ENCODE results near the gene BMP3.
A peak's percentile ranks its signal among the peaks of the same experiment; 100 is the strongest.
"Not testable (repeated sequence)": the region's sequence is repeated elsewhere in the genome, so short reads cannot be mapped to it uniquely, and the experiment has no call there.

The BMP3 gene

GRCh38 chr4:81030061-81030980, at the start of gene BMP3:
Gene BMP3, plus strand, starts transcription at chr4:81030708. Its CDS starts 577 bp downstream, at chr4:81031285.
- DNase-seq: no peak

DNA sequence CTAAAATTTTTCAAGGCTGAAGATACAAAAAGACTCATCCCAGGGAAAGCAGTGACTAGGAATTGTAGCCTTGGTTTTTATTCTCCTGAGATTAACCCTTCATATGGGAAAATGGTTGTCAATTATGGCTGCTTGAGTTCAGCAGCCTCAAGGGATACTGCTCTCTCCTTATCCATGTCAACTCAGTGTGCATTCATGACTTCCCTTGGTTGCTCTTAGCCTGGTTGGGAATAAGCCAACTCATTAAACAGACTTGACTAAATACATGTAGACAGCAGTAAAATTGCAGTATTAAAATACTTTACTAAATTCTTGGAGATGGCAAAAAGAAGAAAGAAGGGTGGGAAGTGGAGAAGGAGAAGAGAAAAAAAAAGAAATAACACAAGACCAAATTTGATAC, 44.5 kb upstream of the BMP3 start:
- no peak for DNase-seq

GRCh38 chr4:80989921-80990544, 40.5 kb upstream of the BMP3 start:
- DNase-seq: no peak

DNA sequence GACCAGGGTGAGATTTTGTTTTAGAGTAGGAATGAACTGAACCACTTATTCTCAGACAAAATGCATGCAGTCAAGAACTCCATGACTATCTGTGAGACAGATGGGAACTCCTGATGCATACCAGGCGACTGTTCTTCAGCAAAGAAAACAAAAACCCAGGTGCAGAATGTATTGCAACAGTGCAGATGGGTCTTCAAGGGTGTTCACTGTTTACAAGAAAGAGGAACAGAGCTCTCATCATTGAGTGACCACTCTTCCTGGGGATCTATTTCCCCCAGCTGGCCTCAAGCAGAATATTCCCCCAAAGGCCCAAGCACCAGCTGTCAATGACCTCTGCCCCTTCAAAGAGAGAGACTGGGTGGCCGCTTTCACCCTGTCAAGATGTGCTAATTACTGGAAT, 39.7 kb upstream of the BMP3 start:
- DNase-seq: no peak

- DNase-seq: no peak
Observed at GRCh38 chr4:80999943-81000342, 30.6 kb upstream of the BMP3 start.

DNA sequence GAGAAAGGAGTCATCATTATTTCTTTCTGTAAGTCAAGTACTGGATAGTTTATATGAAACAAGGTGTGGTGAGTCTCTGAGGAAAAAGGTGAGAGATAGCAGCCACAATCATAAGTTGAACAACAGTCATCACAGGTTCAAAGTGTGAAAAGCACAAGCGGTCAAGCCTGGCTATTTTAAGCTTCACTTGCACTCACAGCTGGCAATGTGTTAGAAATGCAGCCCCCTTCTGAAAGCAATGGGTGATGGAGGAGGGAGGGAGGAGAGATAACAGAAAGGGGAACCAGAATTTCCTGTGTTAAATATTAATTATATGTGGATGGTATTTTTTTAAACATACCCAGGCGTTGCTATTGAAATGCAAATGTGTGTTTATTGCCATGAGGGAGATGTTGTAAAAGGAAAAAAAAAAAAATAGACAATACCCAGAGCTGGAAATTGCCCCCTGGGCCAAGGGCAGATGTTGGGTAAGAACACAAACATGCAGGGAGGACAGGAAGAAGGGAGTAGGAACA, 26.9 kb upstream of the BMP3 start:
- DNase-seq: no peak

- DNase-seq: no peak
Observed at GRCh38 chr4:81007417-81007816, 23.1 kb upstream of the BMP3 start.

GRCh38 chr4:81016566-81016965, 13.9 kb upstream of the BMP3 start:
- DNase-seq: not testable (repeated sequence)

GRCh38 chr4:81019006-81019405, 11.5 kb upstream of the BMP3 start:
- no peak for DNase-seq

DNA sequence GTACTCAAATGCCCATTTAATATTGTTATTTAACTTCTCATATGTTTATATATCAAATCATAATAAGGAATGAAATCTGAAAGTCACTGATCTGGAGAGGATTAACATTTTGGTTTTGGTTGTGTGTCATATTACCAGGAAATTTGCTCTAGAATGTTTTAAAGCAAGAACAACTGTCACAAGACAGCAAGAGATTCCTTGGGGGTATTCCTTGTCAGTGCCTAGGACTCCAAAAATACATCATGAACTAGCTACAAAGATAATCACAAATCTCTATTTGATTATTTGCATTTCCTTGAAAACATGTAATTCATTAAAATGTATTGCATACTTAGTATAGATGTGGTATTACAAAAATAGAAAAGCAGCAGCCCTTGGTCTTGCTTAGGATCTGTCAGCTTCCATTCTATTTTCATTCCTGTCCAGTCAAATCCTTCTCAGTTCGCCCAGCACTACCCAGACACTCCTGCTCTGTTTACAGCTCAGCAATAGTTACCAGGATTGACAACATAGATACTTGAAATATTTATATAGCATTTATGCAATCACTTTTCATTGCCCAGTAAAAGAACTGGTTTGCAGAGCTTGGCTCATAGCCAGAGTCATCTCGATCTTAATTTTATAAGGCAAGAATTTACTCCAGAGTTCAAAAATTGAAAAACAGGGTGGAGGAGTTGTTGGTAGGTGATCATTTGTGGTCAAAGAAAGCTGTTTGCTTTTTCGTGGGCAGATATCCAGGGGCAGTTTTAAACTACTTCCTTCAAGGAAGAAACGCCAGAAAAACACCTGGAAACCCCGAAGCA, 9.2 kb upstream of the BMP3 start:
- DNase-seq: no peak

GRCh38 chr4:81021981-81022380, 8.5 kb upstream of the BMP3 start:
- no peak for DNase-seq

DNA sequence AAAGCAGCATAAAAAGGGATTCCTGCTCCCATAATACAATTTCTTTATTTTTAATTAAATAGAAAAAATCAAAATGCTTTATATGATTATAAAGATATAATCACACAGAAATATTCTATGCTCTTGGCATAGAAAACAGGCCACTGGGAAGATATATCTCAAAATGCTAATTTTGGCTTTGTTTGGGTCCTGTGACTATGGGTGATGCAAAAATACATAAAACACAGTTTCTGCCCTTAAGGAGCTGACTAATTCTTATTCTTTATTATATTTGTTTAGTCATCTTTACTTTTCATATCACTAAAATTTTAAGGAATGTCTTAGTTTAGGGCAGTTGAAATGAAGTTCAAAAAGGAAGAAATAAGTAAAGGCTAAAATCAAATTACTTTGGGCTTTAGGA, 7.0 kb upstream of the BMP3 start:
- no peak for DNase-seq

- no peak for DNase-seq
Observed at GRCh38 chr4:81030981-81031791, 678 bp downstream of the BMP3 start.

- DNase-seq: no peak
Observed at GRCh38 chr4:81031796-81032551, 1.5 kb downstream of the BMP3 start.

- peak; percentile 8 for DNase-seq
Observed at GRCh38 chr4:81032771-81033684, 2.5 kb downstream of the BMP3 start.

DNA sequence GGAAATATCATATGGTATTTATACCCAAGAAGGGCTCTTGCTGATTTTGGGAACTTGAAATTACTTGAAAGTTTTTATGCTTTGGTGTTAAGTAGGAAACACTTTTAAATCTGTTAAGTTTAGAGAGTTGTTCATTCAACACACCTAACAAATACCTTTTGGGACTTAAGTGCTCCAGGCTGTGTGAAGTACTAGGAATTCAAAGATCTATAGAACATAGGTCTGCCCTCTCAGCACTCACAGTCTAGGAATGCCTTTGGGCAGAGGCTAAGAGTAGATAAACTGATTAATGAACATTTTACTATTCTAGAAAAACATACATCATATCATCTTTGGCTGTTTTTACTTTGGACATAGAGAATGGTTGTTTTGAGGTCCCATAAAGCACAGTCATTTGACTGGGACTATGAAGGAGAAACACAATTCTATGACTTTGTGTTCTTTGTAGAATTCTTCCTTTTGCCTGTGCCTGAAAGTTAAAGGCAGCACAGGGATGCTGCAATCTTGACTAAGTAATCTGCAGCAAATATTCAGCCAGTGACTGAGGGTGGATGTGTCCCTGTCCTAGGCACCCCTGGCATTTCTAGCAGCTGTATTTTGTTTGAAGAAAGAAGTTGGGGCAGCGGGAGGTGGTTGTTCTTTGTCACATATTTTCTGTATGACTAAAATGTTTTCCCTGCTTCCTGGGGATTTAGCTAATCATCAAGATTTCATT, 8.3 kb downstream of the BMP3 start:
- DNase-seq: no peak

DNA sequence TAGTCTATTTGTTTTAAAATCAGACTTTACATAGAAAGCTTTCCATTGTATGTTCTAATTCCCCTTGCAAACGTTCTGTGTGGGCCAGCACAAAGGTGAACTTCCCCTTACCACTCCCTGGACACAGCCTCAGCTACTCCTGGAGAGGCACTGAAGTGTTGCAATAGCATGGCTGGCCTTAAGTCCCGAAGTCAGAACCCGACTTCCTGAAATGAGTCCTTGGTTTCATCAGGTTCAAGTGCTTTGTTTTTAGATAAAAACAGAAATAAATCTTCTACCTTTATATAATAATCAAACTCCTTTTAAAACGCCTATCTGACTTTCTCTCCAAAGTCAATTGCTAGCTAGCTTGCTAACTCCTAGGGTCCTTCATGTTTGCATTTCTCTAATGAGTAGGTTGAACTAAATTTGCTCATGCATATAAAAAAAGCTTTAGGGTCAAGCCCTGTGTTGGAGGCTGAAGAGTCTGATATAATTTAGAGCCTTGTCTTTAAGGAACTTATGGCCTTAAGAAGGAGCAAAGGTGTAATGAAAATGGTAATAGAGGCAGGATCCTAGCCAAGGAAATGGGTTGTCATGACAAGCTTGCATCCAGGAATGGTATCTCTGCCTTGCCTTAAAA, 9.0 kb downstream of the BMP3 start:
- no peak for DNase-seq

GRCh38 chr4:81040012-81040659, 9.6 kb downstream of the BMP3 start:
- DNase-seq: no peak

Data from NCI-H524 treated with DMSO at 0.1 percent for 48 hours (cell line).